ENCODE results near the gene MRPL53. TPM values are rescaled to one million over a fixed set of nuclear protein-coding genes. Genes with fewer than 3 reads are reported as not detected.
A peak's percentile ranks its signal among the peaks of the same experiment; 100 is the strongest.

MRPL53 gene
- total and polyA plus RNA-seq, 2 of the 13 experiments (the other 11 are each of a cell fraction or from before 2014, with no cell fraction given), result 34.3 to 51.9 TPM

DNA sequence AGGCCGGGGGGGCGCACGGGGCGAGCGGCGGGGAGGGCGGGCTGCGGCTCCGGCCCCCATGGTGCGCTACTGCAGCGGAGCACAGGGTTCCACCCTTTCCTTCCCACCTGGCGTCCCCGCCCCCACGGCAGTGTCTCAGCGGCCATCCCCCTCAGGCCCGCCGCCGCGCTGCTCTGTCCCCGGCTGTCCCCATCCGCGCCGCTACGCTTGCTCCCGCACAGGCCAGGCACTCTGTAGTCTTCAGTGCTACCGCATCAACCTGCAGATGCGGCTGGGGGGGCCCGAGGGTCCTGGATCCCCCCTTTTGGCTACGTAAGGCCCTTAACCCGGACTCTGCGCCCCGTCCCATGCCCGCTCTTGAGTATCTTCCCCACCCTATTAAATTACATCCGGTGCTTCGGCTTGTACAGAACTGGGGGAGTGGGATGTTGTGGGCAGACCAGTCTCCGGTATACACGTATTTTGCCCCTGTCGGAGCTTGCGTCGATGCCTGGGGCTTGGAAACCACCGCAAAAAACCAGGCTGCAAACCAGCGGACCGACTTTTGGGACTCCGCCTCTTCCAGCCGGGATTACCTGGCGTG lies 14.8 kb downstream of the MRPL53 start (continued):
- TF ChIP-seq TFAP4 (IDR thresholded peaks at IDR 0.05; ENCODE audit: borderline replicate concordance, low read depth), result peak; percentile 65; the same call in 1 of the 2 replicates
- TF ChIP-seq ZNF841 (CRISPR knock-in tag; IDR thresholded peaks at IDR 0.05; ENCODE audit: borderline replicate concordance), result no peak
- no peak for TF ChIP-seq ZNF468 (CRISPR knock-in tag; IDR thresholded peaks at IDR 0.05)
- TF ChIP-seq PTBP1 (IDR thresholded peaks at IDR 0.05; ENCODE audit: low read depth, low read length, poor library complexity, severe bottlenecking), result peak; percentile 24
- TF ChIP-seq ZNF44 (CRISPR knock-in tag; IDR thresholded peaks at IDR 0.05), result no peak
- TF ChIP-seq FOXP1 (IDR thresholded peaks at IDR 0.05), result no peak
- 0 out of 2 replicates have a peak, but pooled peaks have one; percentile 3 for TF ChIP-seq FOXP1 (CRISPR knock-in tag; IDR thresholded peaks at IDR 0.05)
- TF ChIP-seq ZNF318 (CRISPR knock-in tag; IDR thresholded peaks at IDR 0.05), result no peak
- no peak for TF ChIP-seq ZFP36 (IDR thresholded peaks at IDR 0.05; ENCODE audit: borderline replicate concordance, low read depth, low read length, partially characterized antibody)
- TF ChIP-seq TGIF2 (CRISPR knock-in tag; IDR thresholded peaks at IDR 0.05), result no peak; the same call in 1 of the 2 replicates
- TF ChIP-seq KMT2A (CRISPR knock-in tag; IDR thresholded peaks at IDR 0.05), result peak; percentile 83
- TF ChIP-seq TBL1XR1 (IDR thresholded peaks at IDR 0.05; ENCODE audit: borderline replicate concordance, low read length, partially characterized antibody), result no peak
- TF ChIP-seq ZC3H4 (CRISPR knock-in tag; IDR thresholded peaks at IDR 0.05; ENCODE audit: borderline replicate concordance), result peak; percentile 62; the same call in 1 of the 2 replicates
- peak; percentile 89 for TF ChIP-seq HNRNPLL (IDR thresholded peaks at IDR 0.05; ENCODE audit: low read depth, low read length, poor library complexity, severe bottlenecking)
- no peak for TF ChIP-seq HBP1 (CRISPR knock-in tag; IDR thresholded peaks at IDR 0.05; ENCODE audit: low read depth)
- TF ChIP-seq TRAFD1 (CRISPR knock-in tag; IDR thresholded peaks at IDR 0.05; ENCODE audit: borderline replicate concordance), result peak; percentile 85; the same call in 1 of the 2 replicates
- TF ChIP-seq FOXK2 (IDR thresholded peaks at IDR 0.05), result no peak
- TF ChIP-seq ZBTB7B (CRISPR knock-in tag; IDR thresholded peaks at IDR 0.05), result peak; percentile 90

Measured in HepG2 (cell line).